HepG2 (cell line): ENCODE results near the gene USP32. TPM values are rescaled to one million over a fixed set of nuclear protein-coding genes. Genes with fewer than 3 reads are reported as not detected.

ENCODE experiments used
- ADNP ChIP-seq: sonication (generic); formaldehyde crosslinking; IDR thresholded peaks from 2 replicates; pipeline ENCODE4 v1.4.0; 2020; ENCODE audit warnings: missing genetic modification reagents
- AHR ChIP-seq: IDR thresholded peaks from 2 replicates; pipeline ENCODE4 v1.6.1; 2018; ENCODE audit warnings: missing genetic modification reagents, missing compliant biosample characterization
- CBX1 ChIP-seq: IDR thresholded peaks from one replicate; pipeline ENCODE4 v1.6.1; 2016; ENCODE audit warnings: antibody characterized with exemption, low read depth
- HMG20A ChIP-seq: IDR thresholded peaks from 2 replicates; pipeline ENCODE4 v1.6.1; 2016; ENCODE audit warnings: borderline replicate concordance
- HMGXB4 ChIP-seq, 2 experiments: sonication (generic) in 1 of 2; formaldehyde crosslinking in 1 of 2; IDR thresholded peaks; 2 replicates each; pipeline versions ENCODE4 v1.4.0 to v1.6.1; 2018 to 2020; ENCODE audit warnings: missing genetic modification reagents in 2 of 2, borderline replicate concordance in 1 of 2, low read depth in 1 of 2, mild to moderate bottlenecking in 1 of 2, missing biosample characterization in 1 of 2
- IRX3 ChIP-seq: sonication (generic); formaldehyde crosslinking; IDR thresholded peaks from 2 replicates; pipeline ENCODE4 v1.8.1; 2023; ENCODE audit warnings: mild to moderate bottlenecking, low read depth, missing genetic modification reagents, borderline replicate concordance
- KLF13 ChIP-seq: sonication (generic); formaldehyde crosslinking; IDR thresholded peaks from 2 replicates; pipeline ENCODE4 v1.4.0; 2020; ENCODE audit warnings: mild to moderate bottlenecking, missing genetic modification reagents
- MTF2 ChIP-seq: sonication (generic); formaldehyde crosslinking; IDR thresholded peaks from 2 replicates; pipeline ENCODE4 v1.5.0; 2020; ENCODE audit warnings: missing genetic modification reagents, borderline replicate concordance
- NCOA1 ChIP-seq: sonication (generic); formaldehyde crosslinking; IDR thresholded peaks from 2 replicates; pipeline ENCODE4 v1.9.0; 2021; ENCODE audit warnings: missing genetic modification reagents
- NFE2 ChIP-seq: sonication (generic); formaldehyde crosslinking; IDR thresholded peaks from 2 replicates; pipeline ENCODE4 v1.4.0; 2020; ENCODE audit warnings: missing genetic modification reagents
- PCBP2 ChIP-seq: fragments of 200-400 bp; formaldehyde crosslinking; optimal IDR thresholded peaks from 2 replicates; pipeline ENCODE3; 2018; ENCODE audit warnings: low read length, low read depth; ENCODE audit not compliant: poor library complexity, severe bottlenecking
- PHF20 ChIP-seq: sonication (generic); formaldehyde crosslinking; IDR thresholded peaks from 2 replicates; pipeline ENCODE4 v1.5.0; 2020; ENCODE audit warnings: mild to moderate bottlenecking, missing genetic modification reagents
- PHF21A ChIP-seq: sonication (generic); formaldehyde crosslinking; IDR thresholded peaks from 2 replicates; pipeline ENCODE4 v1.5.0; 2020; ENCODE audit warnings: mild to moderate bottlenecking, missing genetic modification reagents
- STAG1 ChIP-seq: sonication (generic); formaldehyde crosslinking; IDR thresholded peaks from 2 replicates; pipeline ENCODE4 v1.4.0; 2020; ENCODE audit warnings: missing genetic modification reagents
- STAT5B ChIP-seq: sonication (generic); formaldehyde crosslinking; IDR thresholded peaks from 2 replicates; pipeline ENCODE4 v1.4.0; 2020; ENCODE audit warnings: missing genetic modification reagents
- TARDBP ChIP-seq: sonication (generic); formaldehyde crosslinking; IDR thresholded peaks from 2 replicates; pipeline ENCODE4 v1.8.0; 2022; ENCODE audit warnings: mild to moderate bottlenecking, missing genetic modification reagents
- ZIK1 ChIP-seq: sonication (generic); formaldehyde crosslinking; IDR thresholded peaks from 2 replicates; pipeline ENCODE4 v1.5.0; 2020; ENCODE audit warnings: mild to moderate bottlenecking, low read depth, missing genetic modification reagents, borderline replicate concordance
- ZNF260 ChIP-seq: sonication (generic); formaldehyde crosslinking; IDR thresholded peaks from 2 replicates; pipeline ENCODE4 v1.4.0; 2020; ENCODE audit warnings: missing genetic modification reagents, low read depth, mild to moderate bottlenecking, borderline replicate concordance
- ZNF335 ChIP-seq: sonication (generic); formaldehyde crosslinking; IDR thresholded peaks from 2 replicates; pipeline ENCODE4 v1.4.0; 2020; ENCODE audit warnings: missing genetic modification reagents
- ZNF33B ChIP-seq: sonication (generic); formaldehyde crosslinking; IDR thresholded peaks from 2 replicates; pipeline ENCODE4 v1.5.1; 2020; ENCODE audit warnings: mild to moderate bottlenecking, missing genetic modification reagents
- ZNF430 ChIP-seq: sonication (generic); formaldehyde crosslinking; IDR thresholded peaks from 2 replicates; pipeline ENCODE4 v1.9.0; 2021; ENCODE audit warnings: mild to moderate bottlenecking, missing genetic modification reagents
- ZNF547 ChIP-seq: sonication (generic); formaldehyde crosslinking; IDR thresholded peaks from 2 replicates; pipeline ENCODE4 v1.5.1; 2020; ENCODE audit warnings: mild to moderate bottlenecking, missing genetic modification reagents
- ZNF615 ChIP-seq: sonication (generic); formaldehyde crosslinking; IDR thresholded peaks from 2 replicates; pipeline ENCODE4 v1.5.0; 2020; ENCODE audit warnings: mild to moderate bottlenecking, missing genetic modification reagents, borderline replicate concordance
- ZNF644 ChIP-seq: IDR thresholded peaks from 2 replicates; pipeline ENCODE4 v1.6.1; 2016; ENCODE audit warnings: low read depth
- ZNF724P ChIP-seq: sonication (generic); formaldehyde crosslinking; IDR thresholded peaks from 2 replicates; pipeline ENCODE4 v1.8.0; 2022; ENCODE audit warnings: missing genetic modification reagents, borderline replicate concordance
- polyA plus RNA-seq, 8 experiments: library from polyadenylated mRNA; depleted of rRNA in 3 of 8; stranded (reverse) in 7 of 8; unstranded in 1 of 8; fragments of >200 nt; fragmentation: Illumina TruSeq in 4 of 8; extraction: Trizol in 4 of 8; gene quantifications; 2 replicates each; pipeline versions ENCODE4 v1.2.1 to v1.2.3, GENCODE V29; 2011 to 2016; ENCODE audit warnings: low read depth in 4 of 8, missing spikeins in 1 of 8, mixed read lengths in 1 of 8; ENCODE audit not compliant: insufficient read depth in 1 of 8
- total RNA-seq, 5 experiments: library from RNA; depleted of rRNA; stranded (reverse); fragments of >200 nt; fragmentation: Illumina TruSeq; extraction: Trizol; gene quantifications; 2 replicates each; pipeline ENCODE4 v1.2.3, GENCODE V29; 2016; ENCODE audit warnings: low read depth in 1 of 5

USP32 gene
- total and polyA plus RNA-seq, 2 of the 13 experiments (the other 11 are each of a cell fraction or from before 2014, with no cell fraction given) = 24.9 to 39.9 TPM

GRCh38 chr17:60355663-60356594, 36.0 kb downstream of the USP32 start (continued):
- TF ChIP-seq PHF21A (peak; percentile 51; the same call in 1 of the 2 replicates), NCOA1 (CRISPR knock-in tag) (no peak), STAT5B (CRISPR knock-in tag) (no peak), ZNF33B (no peak), ZNF335 (CRISPR knock-in tag) (0 out of 2 replicates have a peak, but pooled peaks have one; percentile 26), TARDBP (CRISPR knock-in tag) (peak; percentile 63; the same call in 1 of the 2 replicates), IRX3 (CRISPR knock-in tag) (no peak), HMGXB4 (CRISPR knock-in tag; IDR thresholded peaks at IDR 0.05; ENCODE audit: borderline replicate concordance in 1 of 2, low read depth in 1 of 2) (no peak), ZNF644 (CRISPR knock-in tag) (no peak), MTF2 (CRISPR knock-in tag) (no peak), ZIK1 (no peak), ZNF547 (CRISPR knock-in tag) (no peak), ZNF430 (no peak), STAG1 (CRISPR knock-in tag) (no peak), ZNF260 (no peak), PHF20 (CRISPR knock-in tag) (no peak), HMG20A (CRISPR knock-in tag) (no peak), PCBP2 (no peak), ZNF615 (CRISPR knock-in tag) (no peak), AHR (CRISPR knock-in tag) (no peak), NFE2 (CRISPR knock-in tag) (no peak), ZNF724P (CRISPR knock-in tag) (no peak), KLF13 (CRISPR knock-in tag) (no peak), CBX1 (peak; percentile 10), ADNP (CRISPR knock-in tag) (no peak)
